DMS114 treated with DMSO at 0.1 percent for 48 hours (cell line): ENCODE data around the gene ANO10.
"Not testable (repeated sequence)": the region's sequence is repeated elsewhere in the genome, so short reads cannot be mapped to it uniquely, and the experiment has no call there.

ENCODE experiments used
- DNase-seq: peaks from one replicate; lab custom pipeline; 2025; ENCODE audit not compliant: unreplicated experiment; lab: John Stamatoyannopoulos, UW

The ANO10 gene

DNA sequence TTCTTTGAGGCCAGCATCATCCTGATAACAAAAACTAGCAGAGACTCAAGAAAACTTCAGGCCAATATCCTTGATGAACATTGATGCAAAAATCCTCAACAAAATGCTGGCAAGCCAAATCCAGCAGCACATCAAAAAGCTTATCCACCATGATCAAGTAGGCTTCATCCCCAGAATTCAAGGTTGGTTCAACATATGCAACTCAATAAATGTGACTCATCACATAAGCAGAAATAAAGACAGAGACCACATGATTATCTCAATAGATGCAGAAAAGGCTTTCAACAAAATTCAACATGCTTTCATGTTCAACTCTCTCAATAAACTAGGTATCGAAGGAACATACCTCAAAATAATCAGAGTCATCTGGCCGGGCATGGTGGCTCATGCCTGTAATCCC, 265.8 kb downstream of the ANO10 start:
- DNase-seq = not testable (repeated sequence)

DNA sequence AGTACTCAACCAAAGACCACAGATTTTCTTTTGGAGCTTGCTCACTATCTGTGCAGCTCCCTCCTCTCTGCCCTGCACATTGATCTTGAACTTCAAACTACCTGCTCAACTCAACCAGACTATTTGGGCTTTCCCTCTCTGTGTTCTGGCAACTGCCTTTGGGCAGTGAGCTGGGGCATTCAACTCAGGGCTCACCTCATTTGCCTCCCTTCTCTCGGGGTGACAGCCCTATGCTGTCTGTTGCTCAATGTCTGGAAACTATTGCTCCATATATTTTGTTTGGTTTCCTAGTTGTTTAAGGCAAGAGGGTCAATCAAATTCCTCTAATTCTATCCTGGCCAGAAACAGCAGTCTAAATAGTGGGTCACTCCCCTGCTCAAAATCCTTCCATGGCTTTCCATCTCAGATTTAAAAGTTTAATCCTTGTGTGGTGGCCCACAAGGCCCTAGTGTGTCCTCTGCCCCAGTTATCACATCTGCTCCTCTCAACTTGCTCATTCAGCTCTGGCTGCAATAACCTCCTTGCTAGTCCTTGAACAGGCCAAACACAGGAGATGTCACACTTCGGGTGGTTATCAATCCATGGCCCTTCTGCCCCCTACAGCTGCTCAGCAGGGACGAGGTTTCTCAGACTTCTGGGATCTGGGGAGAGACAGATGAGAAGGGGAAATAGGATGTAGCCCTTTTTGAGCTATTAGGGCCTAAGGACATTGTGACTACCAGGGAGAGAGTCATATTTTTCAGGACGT, 267.7 kb downstream of the ANO10 start:
- no peak for DNase-seq

DNA sequence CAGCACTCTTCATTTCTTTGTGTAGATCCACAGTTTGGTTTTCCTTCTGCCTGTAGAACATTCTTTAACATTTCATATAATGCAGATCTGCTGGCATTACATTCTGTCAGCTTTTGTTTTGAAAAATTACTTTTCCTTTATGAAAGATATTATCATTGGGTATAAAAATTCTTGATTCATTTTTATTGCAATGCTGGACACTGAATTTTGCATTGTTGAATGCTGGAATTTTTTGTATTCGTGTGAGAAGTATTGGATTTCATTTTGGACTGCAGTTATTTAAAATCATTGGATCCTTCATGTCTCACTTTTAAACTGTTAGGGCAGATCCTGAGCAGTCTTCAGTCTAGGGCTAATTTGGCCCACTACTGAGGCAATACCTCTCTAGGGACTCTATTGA, 268.4 kb downstream of the ANO10 start:
- no peak for DNase-seq

DNA sequence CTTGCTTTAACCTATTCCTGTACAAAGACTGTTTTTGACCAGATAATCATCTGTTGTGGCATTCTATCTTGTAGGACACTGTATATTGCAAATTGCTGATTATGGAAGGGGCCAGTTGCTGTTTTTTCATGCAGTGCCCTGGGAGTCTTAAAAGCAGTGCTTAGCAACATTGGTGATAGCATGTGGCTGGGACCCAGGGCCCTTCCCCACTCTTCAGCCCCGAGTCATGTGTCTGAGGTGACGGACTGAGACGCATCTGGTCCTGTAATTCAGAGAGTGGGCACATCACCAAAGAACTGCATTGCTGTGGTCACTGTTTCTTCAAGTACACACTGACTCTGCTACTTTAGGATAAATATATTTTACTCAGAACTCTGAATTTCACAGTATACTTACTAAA, 272.1 kb downstream of the ANO10 start:
- no peak for DNase-seq

DNA sequence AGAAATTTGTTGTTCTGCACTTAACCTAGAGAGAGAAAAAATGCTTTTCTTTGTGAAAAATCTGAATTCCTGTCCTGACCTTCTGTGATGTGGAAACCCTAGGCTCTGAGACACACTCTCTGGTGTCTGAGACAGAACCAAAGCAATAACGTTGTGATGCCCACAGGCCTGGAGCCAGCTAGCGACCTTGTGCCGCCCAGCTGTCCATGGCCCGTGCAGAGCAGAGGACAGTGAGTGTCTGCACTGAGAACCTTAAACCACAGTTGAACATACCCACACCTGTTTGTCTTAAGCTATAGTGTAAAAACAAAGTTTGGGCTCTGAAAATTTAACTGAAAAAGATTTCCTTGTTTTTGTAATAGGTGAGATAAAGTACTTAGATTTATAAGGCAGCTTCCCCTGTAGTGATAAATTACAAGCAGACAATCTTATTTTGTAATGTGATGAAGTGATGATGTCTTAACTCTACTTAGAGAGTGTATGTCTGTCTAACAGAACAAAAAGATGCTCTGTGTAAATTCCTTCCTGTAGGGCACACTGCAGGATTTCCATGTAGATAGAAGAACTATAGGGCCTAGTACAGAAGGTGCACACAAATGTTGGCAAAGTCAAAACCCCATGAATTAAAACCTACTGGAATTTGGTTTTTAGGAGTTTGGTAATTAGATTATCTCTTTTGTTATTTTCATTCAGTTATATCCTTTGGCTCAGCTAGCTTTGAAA, 272.8 kb downstream of the ANO10 start:
- DNase-seq = no peak

DNA sequence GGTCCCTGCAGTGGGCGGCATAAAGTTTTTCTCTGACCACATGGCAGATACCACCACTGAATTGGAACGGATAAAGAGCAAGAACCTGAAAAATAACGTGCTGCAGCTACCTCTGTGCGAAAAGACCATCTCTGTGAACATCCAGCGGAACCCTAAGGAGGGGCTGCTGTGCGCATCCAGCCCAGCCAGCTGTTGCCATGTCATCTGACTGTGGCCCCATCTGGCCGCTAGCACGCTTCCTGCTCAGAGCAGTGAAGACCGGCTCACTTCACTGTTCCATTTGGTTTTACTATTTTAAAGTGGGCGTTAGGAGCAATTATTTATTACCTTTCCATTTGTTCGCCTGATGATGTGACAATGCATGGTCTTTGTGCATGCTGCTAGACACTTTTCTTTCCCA, 273.5 kb downstream of the ANO10 start:
- DNase-seq = no peak

DNA sequence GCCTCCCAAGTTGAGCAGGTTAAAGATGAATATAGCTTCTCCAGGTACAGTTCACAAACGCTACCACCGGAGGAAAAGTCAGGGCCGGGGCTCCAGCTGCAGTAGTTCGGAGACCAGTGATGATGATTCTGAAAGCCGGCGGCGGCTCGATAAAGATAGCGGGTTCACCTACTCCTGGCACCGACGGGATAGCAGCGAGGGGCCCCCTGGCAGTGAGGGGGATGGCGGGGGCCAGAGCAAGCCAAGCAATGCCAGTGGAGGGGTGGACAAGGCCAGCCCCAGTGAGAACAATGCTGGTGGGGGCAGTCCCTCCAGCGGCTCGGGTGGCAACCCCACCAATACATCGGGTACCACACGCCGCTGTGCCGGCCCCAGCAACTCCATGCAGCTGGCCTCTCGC, 274.0 kb downstream of the ANO10 start:
- DNase-seq = no peak

DNA sequence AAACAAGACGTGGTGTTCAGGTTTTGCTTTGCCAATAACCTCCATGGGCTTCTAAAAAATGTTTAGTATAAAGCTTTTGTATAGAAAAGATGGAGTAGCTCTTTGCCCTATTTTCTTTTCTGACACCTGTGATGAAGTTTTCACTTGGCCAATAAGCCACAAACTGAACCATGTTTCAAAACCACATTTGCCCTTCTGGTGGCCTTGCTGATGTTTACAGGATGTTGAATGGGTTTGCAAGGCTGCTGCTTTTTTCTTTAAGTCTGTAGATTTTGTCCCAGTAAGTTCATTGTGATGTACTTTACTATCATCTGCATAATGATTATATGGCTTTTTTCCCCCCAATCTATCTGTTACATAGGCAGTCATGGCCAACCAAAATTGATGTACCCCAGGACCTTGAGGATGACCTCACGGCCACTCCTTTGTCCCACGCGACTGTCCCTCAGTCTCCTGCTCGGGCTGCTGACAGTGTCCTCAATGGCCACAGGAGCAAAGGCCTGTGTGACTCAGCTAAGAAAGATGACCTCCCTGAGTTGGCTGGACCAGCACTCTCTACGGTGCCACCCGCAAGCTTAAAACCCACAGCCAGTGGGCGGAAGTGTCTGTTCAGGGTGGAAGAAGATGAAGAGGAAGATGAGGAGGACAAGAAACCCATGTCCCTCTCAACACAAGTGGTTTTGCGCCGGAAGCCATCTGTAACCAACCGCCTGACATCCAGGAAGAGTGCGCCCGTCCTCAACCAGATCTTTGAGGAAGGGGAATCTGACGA, 274.6 kb downstream of the ANO10 start:
- no peak for DNase-seq

DNA sequence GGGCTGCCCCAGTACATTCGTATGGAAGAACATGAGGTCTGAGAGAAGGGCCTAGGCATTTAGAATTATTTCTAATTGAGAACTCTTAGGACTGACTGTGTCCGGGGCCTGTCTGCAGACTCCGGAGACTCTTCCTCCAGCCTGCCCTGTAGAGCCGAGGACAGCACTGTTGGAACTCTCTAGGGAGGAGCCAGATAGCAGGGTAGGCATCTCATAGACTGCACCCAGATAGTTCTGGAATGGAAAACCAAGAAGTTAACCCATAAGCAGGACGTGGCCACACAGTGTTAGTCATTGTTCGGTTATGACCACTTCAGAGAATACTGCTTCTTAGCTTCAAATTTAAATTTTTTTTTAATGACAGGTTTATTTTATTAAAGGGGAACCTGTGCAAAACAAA, 275.9 kb downstream of the ANO10 start:
- DNase-seq = no peak

DNA sequence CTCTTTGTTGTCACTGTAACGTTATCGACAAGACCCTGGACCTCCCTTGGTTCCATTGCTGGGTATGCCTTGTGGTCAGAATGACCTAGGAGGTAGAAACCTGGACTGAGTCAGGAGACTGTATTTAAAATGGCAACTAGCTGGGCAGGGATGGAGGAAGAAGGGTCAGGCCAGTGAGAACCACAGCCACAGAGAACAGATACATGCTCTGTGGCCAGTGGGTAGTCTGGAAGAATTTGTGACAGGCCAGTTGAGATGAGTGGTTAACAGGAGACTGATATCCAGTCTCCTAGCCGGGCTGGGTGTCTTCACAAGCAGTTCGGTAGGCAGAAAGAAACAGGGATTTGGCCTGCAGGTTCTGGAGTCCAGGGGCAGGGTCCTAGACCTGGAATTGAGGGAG, 276.6 kb downstream of the ANO10 start:
- DNase-seq = no peak

DNA sequence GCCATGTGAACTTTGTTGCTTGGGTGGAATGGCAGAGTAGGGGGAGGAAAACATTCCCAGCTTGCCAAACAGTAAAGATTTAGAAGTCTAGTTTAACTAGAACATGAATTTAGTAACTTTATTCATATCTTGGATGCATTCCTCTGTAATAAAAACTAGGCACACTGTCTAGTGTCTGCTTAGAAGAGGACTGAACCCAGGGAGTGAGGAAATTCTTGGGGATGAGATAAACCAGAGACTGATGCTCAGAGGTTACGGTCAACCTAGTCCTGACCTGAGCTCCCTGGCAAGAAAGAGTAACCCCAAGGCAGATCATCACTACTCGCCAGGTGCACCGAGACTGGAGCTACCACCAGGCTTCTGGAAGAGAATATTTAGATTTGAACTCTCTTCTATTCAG, 277.3 kb downstream of the ANO10 start:
- no peak for DNase-seq

DNA sequence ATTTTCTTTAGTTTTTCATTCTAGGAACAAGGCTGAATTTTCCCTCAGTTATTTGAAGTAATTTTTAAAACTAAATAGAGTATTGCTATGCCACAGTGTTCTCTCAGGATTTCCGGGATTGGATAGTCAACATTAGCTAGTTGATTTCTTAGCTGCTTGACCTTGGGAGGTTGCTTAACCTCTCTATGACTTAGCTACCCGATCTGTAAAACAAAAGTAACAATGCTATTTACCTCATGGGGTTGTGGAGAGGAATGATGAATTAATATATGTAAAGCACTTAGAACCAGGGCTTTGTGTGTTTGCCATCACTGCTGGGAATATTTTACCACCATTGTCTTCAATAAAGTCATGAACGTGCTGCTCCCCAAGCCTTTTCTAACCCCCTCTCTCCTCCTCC, 278.0 kb downstream of the ANO10 start:
- DNase-seq = no peak

DNA sequence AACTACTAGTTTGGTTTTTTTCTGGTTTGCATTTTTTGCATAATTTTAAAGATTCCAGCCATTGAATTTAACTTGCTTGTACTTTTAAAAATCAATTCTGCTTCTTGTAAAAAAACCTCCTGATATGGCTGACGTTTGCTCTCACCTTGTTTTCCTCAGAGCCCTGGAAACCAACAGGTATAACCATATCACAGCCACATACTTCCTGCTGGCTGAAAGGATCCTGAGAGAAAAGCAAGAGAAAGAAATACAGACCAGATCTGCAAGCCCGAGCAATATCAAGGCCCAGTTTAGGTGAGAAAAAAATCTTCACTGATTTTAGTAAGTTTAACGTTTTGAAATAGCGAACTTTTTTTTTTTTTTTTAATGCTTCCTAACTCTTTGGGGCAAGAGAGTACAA, 278.6 kb downstream of the ANO10 start:
- no peak for DNase-seq

DNA sequence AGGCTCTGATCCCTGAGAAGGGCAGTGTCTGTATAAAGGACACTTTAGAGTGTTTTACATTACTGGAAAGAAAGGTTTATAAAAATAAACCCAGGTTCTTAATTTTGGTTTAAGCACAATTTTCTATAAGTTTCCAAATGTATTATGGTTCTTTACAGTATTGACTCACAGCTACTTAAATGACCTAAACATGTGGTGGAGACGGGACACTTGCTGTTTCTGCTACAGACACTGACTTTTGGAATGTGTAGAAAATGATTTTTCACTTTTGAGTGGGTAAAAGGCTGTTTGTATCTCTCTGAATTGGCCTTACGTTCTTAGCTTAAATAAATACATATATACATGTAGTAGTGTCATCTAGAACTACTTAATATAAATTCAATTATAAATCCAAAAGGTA, 280.0 kb downstream of the ANO10 start:
- no peak for DNase-seq

DNA sequence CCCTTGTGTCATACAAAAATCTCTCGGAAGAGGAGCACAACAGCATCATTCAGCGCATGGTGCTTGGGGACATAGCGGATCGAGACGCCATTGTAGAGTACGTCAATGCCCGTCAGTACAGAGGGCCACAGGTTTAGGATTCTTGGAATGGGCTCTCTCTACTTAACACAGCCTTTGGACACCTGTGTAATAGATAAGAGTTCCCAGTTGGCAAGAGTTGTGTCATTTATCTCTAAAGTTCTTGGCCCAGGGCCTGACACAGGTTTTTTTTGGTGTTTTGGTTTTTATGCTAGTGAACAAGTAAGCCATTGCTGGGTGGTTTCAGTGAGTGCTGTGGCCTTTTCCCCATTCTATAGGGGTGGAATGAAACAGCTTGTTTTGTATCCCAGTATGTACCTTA, 281.4 kb downstream of the ANO10 start:
- DNase-seq = no peak

DNA sequence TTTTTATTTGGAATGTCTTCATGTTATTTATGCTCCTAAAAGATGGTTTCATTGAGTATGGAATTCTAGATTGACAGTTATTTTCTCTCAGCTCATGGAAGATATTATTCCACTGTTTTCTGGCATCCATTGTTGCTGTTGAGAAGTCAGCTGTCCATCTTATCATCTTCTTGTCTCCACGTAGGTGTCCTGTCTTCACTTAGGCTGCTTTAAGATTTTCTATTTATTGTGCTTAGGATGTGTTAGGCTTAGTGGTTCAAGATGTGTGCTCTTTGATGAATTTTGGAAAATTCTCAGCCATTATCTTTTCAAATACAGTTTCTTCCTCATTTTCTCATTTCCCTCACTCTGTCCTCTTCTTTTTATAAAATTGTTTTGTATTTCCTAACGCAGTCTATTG, 283.5 kb downstream of the ANO10 start:
- DNase-seq = no peak

DNA sequence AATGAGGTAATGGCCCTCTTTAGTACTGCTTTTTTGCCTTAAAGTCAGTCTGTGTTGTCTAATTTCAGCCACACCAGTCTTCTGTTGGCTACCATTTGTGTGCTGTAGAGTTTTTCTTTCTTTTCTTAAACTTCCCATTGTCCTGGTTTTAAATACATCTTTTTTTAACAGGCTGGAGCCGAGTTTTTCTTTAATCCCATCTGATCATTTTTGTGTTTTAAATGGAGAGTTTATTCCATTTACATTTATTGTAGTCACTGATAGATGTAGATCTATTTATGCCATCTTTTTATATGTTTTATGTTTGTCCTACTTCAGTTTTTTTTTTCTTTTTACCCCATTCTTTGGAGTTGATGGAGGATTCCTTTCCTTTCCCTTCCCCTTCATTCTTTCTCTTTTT, 286.0 kb downstream of the ANO10 start:
- DNase-seq = no peak

DNA sequence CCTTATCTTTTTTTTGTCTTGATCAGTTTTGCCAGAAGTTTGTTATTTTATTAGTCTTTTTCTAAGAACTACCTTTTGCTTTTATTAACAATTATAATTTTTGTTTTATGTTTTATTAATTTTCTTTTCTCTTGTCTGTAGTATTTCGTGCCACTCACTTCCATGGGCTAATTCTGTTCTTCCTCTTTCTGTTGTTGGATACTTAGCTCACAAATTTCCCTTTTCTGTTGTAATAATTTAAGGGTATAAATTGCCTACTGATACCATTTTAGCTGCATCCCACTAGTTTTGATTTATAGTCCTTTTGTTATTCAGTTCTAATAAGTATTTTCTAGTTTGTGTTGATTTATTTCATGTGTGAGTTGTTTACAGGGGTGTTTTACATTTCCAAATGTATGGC, 286.8 kb downstream of the ANO10 start:
- no peak for DNase-seq

DNA sequence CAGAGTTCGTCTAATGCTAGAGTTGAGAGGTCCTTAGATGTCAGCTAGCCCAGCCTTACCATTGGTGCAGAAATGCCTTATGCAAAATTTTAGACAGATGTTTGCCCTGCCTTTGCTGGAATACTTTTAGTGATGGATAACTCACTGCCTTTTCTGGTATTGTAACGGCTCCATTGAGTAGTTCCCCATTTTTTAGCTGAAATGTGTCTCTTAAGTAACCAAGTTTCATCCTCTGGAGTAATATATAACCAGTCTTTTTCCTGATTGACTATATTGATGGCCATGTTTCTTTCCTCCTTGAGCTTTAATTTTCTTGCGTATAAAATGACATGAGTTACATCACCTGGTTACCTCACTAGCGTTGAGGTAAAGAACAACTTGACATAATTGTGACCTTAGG, 290.4 kb downstream of the ANO10 start:
- no peak for DNase-seq

DNA sequence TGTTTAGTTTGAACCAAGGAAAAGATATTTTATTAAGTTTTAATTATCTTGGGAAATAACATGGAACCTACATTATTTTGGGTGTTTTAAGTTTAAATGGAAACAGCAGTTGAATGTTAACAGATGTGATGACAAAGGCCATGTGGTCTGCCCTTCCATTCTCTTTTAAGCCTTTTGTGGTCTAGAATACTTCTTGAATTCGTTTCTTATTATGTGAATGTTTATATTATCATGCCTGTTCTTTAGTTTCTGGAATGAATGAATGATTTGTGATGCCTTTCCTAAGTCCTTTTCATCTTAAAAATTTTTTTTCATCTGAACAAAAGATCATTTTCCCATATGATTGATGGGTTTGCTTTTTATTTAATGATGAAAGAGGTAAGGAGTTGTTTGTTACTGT, 290.8 kb downstream of the ANO10 start:
- DNase-seq = no peak

DNA sequence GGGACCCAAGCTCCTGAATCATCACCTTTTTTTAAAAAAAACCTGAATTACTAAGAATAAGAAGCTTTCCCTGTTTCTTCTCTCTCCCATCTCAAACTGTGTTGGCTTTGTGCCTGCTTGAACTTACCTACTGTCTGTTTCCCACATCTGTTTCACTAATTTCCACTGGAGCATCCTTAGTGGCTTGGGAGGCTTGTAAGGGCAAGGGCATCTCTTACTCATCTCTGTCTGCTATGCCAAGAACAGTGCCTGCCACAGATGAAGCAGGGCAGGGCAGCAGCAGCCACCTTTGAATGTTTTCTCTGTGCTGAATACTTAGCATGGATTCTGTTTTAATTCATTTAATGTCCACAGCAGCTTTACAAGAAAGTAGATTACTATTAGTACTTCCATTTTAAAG, 293.2 kb downstream of the ANO10 start:
- DNase-seq = no peak

DNA sequence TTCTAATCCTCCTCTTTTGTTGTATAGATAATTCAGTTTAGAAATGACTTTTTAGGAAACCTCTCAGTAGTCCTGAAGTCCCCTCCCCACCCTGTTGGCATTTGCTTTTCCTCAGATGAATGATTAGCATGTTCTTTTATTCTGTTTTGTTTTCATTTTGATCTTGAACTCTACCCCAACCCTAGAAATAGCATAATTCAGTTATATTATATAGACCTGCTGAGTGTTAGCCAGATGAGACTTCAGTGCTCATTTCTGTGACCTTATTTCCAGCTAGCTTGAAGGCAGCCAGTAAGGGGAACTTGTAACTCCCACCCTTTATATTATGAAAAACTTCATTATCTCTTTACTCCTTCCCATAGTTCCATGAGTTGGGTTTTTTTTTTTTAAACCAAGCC, 294.2 kb downstream of the ANO10 start:
- DNase-seq = no peak
